GM18907 (cell line): ENCODE results near the gene PRLH.
"Not testable (repeated sequence)": the region's sequence is repeated elsewhere in the genome, so short reads cannot be mapped to it uniquely, and the experiment has no call there.

Experiments
- ATAC-seq: cut with Tn5 transposase; IDR thresholded peaks from one replicate; pipeline ENCODE4 v1.9.1; 2021; ENCODE audit warnings: mild to moderate bottlenecking, moderate library complexity; ENCODE audit not compliant: unreplicated experiment

PRLH gene

DNA sequence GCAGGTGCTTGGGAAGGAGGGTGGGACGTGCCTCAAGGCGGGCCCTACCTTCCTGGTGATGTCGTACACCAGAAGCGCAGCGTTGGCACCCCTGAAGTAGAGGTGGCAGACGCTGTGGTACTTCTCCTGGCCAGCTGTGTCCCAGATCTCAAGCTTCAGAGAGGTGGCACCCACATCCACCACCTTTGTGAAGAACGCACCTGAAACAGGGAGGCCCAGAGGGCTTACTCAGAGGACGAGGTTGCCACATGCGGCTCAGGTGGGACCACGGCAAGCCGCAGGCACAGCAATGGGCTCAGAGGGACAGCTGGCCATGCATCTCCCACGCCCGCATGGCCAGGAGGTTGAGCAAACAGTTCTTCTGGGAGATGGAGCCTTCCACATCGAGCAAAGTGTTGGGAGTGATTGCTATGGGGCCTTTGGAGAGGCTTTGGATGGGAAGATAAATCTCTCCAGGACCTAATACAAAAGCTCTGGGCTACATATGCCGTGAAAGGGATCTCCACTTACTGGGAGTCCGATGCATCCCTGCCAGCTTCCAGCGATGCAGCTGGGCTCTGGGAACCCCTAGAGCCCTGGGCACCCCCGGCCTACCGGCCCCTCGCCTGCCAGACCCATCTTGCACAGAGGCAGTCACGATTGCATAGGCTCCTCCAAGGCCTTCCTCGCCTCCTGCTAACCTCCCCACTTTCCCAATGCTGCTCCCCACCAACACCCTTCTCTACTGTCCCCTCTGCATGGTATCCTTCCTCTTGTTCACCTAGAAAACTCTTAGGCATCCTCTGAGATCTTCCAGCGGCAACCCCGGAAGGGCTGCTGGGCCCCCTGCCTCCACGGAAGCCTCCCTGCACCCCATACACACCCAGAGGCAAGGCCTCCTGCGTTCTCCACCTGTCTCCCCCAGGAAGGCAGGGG is 11.8 kb downstream of the PRLH start:
- no peak for ATAC-seq

DNA sequence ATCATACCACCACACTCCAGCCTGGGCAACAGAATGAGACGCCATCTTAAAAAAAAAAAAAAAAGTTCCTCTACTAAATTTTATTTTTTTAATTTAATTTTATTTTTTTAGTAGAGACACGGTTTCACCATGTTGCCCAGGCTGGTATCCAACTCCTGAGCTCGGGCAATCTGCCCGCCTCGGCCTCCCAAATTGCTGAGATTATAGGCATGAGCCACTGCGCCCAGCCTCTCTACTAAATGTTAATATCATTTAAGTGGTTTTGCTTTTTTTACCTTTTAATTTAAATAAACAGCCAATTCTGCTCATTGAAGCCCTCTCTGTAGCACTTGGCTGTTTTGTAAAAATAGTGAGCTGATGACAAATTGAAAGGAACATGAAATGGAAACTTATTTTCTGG is 15.0 kb downstream of the PRLH start:
- no peak for ATAC-seq

DNA sequence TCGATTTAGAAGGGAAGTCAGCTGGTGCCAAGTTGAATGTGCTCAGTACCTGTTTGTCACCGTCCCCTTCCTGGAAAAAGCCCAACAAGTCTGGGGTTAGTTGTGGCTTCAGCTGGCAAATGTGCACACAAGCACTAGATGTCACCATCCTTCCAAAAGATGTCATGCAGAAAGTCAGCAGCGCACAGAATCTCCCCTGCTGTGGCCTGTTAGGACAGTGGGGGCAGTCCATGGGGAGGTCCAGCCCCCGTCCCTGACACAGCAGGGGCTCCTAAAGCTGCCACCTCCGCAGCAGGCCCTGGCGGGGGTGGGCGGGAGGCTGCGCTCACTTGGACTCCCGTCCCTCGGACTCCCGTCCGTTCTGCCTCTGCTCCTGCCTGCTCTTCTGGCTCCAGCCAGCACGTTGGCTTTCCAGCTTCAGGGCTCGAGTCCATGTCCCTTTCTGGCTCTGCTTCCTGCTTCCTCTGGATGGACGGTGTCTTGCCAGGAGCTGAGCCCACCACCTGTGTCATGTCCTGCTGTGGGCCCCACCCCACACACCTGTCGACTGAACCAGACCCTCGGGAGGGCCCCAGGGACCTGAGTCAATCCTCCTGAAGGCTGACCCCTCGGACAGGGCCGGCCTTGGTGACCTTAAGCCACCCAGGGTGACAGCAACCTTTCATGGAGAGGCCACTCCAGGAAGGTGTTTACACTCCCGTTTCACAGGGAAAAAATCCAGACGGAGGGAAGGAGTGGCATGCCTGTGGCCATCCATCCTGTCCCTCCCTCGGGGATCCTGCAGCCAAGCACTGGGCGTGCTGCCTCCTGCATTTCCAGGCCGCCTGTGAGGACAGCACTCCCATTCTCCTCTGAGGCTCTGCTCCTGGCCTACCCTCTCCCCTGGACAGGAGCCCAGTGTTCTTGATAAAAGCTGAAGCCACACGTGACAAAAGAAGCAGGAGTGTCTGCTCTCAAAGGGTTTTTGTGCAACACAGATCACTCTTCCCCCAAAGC is 15.7 kb downstream of the PRLH start:
- no peak for ATAC-seq

DNA sequence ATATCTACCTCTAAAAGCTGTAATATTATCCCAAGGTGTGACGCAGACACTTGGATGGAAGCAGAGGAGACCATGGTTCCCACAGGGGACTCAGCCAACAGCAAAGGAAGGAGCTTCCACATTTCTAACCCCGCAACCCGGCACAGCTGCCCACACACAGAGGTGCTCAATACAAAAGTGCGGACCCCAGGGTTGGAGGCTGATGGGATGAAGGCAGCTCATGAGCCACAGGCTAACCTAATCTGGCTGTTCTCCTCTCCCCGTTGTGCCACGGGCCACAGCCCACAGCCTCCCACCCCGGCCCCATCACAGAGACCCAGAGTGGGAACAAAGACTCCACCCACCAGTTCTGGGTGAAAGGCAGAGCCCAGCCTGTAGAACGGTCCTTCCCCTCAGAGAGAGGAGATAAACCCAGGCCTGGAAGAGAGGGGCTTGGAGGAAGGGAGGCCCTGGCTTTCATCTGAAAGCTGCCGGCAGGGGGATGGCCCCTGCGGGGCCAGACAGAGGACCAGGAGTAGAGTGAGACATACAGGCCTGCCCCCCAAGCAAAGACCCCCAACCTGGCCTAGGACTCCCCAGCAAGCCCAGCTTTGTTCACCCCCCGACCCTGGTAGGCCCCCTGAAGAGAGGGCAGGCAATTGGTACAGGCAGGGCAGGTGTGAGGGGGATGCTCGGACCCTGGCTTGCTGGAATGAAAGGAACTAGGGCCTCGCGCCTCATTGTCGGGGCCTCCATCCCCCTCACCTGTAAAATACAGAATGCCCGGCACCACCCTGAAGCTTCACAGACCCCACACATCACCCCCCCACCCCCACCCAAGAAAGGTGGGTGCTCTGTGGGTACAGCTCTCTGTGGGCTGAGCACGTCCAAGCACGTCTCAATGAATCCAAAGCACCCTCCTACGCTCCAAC is 17.3 kb downstream of the PRLH start:
- no peak for ATAC-seq

DNA sequence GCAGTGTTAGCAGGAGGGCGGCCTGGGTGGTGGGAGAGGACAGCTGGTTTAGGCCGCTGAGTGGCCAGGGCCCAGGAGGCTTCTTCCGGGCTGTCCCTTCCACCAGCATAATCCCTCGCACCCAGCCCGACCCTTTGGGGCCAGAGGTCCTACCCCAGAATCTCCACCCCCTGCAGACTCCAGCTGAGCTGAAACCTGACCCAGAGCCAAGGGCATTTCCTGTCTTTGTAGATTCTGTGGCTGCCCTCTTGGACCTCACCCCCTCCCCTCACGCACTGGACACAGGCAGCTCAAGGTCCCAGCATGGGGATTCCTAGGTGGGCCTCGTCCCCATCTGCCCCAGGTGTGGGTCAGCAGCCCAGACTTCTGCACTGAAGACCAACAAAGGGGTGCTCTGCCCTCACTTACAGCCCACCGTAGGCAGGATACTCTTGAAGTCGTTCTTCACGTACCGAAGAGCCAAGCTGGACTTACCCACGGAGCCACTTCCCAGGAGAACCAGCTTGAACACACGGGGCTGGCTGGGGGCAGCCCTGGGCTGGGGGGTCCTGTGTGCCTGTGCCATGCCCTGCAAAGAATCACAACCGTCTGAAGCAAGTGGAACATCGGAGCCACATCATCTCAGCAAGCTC is 19.3 kb downstream of the PRLH start:
- ATAC-seq = no peak

DNA sequence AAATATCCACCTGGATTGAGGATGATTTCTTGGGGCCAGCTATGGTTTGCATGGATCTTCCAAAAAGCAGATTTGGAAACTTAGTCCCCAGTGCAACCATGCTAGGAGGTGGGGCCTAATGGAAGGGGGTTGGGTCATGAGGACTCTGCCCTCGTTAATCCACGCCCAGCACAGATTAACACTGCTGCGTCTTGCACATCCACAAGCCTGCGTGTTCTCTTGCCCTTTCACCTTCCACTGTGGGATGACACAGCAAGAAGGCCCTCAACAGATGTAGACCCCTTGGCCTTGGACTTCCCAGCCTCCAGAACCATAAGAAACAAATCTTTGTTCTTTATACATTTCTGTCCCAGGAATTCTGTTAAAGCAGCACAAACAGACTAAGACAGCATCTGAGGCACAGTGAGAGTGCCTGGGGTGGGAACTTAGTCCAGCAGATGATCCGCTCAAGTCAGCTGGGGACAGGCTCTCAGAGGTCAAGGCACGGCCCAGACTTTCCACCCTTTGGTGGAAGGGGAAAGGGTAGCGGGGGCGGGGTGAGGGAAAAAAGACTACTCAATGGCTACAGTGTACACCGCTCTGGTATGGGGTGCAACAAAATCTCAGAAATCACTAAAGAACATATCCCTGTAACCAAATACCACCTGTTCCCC is 21.8 kb downstream of the PRLH start:
- ATAC-seq = no peak

DNA sequence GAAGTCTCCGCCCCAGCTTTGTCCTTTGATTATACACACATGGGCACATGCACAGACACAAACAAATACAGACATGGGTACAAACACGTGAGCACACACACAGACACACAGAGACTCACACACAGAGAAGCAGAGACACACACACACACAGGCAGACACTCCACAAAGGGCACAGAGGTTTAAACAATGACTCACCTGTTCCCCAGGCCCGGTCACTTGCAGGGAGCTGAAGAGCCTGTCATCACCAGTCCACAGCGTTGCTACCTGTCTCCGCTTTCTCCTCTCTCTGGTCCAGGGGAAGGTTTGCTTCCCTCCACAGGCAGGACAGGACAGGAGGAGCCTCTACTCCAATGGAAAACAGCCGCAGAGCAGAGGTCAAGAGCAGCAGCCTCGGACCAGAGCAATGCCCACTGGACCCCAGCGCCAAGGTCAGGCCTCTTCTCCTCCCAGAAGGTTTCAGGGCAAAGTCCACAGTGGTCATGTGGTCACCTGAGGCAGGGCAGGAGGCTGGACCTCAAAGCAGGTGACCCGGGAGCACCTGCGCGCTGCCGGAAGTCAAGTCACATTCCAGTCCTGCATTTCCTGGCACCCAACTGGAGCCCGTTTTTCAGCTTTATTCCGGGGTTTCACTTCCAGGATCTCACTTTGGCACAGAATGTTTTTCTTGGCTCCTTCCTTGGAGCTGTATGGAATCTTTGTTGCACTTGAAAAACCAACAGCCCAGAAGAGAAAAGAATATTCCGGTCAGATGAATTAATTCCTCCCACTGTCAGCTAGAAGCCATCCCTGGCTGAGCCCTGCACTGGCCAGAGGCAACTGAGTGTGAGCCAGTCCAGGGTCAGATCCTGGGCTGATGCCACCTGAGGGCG is 24.1 kb downstream of the PRLH start, which contains the start of gene RAB17:
Gene RAB17, minus strand, starts transcription at position 463 of the 869 bp plus-strand sequence. CDS start 4,580 bp downstream, outside the sequence.
- ATAC-seq = no peak

DNA sequence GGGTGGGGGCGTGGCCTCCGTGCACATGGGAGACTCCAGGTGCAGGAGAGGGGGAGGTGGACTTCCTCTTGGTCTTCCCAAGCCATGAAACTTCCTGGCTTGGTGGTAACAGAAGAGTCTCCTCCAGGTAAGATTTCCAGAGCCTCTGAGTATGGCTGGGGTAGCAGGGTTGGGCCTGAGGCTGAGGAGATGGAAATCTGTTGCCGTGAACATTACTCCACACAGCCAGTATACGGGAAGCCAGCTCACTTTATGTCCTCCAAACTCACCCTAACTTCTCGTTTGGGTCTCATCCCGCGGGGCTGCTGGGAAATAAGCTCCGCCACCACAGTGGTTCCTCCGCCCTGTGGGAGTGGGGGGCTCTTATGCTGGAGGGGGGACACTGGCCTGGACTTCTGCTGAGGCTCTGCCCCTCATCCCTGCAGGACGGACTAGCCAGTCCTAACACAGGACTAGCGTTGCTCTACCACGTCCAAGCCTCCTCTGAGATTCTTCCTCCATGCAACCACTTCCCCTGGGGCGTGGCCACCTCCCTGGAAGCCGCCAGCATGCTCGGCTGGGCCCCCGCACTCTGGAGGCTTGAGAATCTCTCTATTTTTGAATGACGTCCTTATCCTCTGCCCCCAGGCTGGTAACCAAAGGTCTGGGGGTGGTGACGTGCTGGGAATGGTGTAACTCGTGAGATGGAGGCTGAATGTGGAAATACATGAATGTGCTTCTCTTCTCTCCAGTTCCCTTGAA is 24.9 kb downstream of the PRLH start:
- ATAC-seq = no peak

DNA sequence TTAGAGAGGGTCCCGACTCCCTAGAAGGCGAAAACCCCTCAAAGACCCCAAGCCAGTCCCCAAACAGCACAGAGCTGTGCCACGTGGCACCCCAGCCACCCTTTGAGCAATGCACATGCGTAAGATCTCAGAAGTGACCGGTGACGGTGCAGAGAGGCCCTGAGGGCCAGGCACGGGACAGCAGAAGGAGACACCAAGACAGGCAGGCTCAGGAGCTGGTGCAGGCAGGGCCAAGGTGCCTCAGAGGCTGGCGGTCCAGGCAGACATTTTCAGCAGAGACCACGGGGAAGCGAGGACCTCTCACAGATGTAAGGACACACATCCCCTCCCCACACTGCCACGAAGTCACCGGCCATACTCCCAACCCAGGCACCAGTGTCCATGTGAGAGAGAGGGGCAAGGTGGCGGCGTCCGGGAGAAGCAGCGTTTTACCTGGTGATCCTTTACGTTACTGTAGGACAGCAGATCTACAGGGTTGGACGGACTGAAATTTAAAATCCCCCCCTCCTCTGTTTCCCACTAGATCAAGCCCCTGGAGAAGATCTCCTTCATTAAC is 26.1 kb downstream of the PRLH start:
- no peak for ATAC-seq

DNA sequence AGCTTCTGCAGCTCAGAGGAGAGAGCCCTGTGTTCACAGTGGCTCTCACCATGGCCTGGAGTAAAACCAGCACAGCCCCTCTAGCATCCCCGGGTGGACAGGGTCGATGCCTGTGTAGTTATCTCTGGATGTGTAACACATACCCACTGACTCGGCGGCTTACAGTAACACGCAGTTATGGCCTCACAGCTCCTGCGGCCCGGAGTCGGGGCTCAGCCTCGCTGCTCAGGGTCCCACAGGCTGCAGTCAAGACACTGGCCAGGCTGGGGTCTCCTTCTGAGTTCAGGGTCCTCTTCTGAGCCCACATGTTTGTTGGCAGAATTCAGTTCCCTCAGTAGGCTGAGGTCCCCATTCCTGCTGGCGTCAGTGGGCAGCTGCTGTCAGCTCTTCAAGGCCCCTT is 26.7 kb downstream of the PRLH start:
- ATAC-seq = no peak

DNA sequence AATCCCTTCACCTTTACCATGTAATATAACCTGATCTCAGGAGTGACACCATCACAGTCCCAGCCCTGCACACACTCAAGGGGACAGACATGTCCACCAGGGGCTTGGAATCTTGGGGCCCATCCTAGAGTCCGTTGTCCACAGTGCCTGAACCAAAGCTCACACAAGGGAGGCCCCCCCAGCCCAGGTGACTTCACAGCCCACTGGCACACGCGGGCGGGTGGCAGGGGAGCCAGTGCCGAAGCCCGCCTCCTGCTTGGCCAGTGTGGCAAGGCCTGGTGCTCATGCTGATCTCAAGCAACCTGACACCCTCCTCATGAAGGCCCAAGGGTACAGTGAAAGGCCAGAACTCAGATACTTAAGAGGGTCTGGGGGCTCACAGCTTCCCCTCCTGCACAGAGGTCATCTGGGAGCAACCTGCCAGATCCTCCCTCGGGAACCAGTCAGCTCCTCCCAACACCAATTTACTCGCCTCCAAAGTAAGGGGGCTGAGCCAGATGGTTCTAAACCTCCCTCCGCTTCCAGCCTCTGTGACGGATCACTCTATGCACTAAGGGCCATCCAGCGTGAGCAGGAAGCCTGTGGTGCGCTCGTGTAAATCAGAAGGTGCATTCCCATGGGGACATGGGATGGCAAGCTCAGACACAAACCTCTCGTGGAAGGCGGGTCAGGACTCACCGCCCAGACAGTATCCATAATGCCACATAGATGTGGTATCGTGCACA is 27.4 kb downstream of the PRLH start:
- ATAC-seq = no peak

DNA sequence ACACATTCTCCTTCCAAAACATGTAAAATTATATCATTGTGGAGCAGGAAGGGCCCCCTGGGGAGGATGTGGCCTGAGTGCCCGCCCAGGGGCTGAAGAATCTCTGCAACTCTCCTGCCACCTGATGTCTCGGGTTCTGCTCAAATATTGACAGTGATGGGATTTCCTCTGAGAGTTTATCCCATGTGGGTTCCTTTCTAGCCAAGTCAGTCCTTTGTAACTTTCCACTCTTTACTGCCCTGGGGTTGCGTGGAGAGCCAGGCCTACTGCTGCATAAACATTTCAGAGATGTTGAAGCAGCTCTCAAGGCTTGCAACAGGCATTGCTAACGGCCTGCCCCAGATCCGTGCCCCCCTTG is 28.1 kb downstream of the PRLH start:
- no peak for ATAC-seq

DNA sequence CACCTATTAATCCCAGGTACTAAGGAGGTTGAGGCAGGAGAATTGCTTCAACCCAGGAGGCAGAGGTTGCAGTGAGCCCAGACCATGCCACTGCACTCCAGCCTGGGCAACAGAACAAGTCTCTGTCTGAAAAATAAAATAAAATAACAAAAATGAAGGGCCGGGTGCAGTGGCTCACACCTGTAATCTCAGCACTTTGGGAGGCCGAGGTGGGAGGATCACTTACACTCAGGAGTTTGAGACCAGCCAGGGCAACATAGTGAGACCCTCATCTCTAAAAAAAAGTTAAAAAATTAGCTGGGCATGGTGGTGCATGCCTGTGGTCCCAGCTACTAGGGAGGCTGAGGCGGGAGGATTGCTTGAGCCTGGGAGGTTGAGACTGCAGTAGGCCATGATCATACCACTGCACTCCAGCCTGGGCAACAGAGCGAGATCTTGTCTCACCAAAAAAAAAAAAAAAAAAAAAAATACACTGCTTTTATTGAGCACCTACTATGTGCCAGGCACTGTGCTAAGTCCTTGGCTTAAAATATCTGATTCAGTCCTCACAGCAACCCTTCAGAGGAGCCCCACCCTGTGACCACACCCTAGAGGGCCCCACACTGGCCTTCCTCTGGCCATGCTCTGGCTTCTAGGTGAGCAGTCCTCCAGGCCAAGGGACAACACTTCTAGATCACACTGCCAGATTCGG is 29.6 kb downstream of the PRLH start:
- ATAC-seq = not testable (repeated sequence)

DNA sequence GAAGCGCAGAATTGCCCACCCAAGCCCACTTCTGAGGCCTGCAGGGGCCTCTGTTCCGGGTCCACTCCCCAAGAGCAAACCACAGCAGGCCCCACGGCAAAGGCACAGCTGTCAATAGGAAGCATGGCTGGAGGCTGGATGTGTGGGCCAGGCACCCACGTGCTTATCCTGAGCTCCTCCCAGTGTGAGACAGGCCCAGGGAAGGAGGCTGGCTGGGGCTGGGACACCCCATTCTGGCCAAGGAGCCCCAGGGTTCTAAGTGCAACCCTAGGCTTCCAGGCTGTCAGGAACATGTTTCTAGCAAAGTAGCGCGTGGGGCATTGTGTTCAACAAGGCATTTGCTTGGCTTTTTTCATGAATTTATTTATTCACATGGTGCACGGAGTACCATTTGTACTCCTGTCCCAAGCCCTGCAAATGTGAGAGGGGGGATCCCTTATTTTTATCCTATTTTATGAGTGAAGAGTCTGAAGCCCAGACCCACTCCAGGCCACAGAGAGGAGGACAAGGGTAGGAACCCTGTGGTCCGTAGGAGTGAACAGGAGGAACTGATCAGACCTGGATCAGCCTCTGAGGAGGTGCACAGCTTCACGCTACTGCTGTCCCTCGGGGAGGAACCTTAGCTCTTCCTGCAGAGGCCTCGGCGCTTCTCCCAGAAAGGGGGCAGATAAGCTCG is 30.3 kb downstream of the PRLH start:
- ATAC-seq = no peak

DNA sequence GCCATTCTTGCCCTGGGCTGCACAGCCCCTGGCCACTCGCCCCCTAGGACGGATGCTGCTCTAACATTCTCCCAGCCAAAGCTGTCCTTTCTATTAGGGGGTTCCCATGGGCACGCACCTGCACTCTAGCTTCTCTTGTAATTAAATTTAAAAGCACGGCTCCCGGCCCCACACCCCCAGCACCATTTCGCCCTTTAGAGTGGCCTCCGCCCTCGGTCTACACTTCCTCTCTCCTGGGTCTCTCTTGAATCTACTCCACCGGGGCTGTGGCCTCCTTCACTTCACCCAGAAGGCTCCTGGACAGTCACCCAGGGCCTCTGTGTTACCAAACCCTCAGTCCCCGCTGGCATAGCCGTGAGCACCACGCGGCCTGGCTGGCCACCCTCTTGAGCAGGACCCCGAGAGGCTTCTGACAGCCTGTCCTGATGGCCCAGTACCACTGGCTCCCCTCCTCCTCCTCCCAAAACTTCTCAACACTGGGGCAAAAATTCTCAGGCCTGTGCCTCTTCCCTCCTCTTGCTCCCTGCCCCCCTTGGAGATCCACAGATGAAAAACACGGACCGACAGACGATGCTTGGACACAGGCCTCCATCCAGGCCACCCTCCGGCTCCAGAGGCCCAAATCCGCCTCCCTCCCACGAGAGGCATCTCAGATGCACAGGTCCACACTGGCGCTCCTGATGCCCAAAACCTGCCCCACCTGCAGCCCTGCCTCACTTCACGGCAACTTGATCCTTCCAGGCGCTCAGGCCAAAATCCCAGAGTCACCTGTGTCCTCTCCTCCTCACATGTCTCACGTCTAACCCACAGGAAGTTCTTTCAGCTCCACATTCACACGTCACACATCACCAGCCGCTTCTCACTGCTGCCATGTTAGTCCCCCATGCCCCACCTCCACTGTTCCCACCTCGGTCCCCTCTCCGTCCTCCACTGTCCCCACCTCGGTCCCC is 31.1 kb downstream of the PRLH start:
- ATAC-seq = no peak
